DMS153 (cell line): ENCODE data around the gene CADM2.
"Not testable (repeated sequence)": the region's sequence is repeated elsewhere in the genome, so short reads cannot be mapped to it uniquely, and the experiment has no call there.

Source experiments
- DNase-seq: peaks from one replicate; lab custom pipeline; 2025; lab: John Stamatoyannopoulos, UW

CADM2 gene

GRCh38 chr3:84958495-84959469 lies at the start of gene CADM2:
TSS of gene CADM2 (plus strand) at chr3:84958989.
- DNase-seq: peak; percentile 41

- not testable (repeated sequence) for DNase-seq
Observed at GRCh38 chr3:84918592-84918991, 40.2 kb upstream of the CADM2 start.

GRCh38 chr3:84922682-84923081 lies 36.1 kb upstream of the CADM2 start:
- no peak for DNase-seq

- DNase-seq: no peak
Observed at GRCh38 chr3:84925571-84925970, 33.2 kb upstream of the CADM2 start.

GRCh38 chr3:84943379-84943778 lies 15.4 kb upstream of the CADM2 start:
- no peak for DNase-seq

- no peak for DNase-seq
Observed at GRCh38 chr3:84946240-84946639, 12.5 kb upstream of the CADM2 start.

GRCh38 chr3:84959470-84960271 lies 882 bp downstream of the CADM2 start:
- DNase-seq: no peak

GRCh38 chr3:84960581-84960980 lies 1.8 kb downstream of the CADM2 start:
- no peak for DNase-seq

GRCh38 chr3:84961011-84961410 lies 2.2 kb downstream of the CADM2 start:
- DNase-seq: no peak

GRCh38 chr3:84961521-84962255 lies 2.9 kb downstream of the CADM2 start:
- no peak for DNase-seq

GRCh38 chr3:84962415-84962814 lies 3.6 kb downstream of the CADM2 start:
- DNase-seq: no peak

GRCh38 chr3:84963137-84963536 lies 4.3 kb downstream of the CADM2 start:
- no peak for DNase-seq

GRCh38 chr3:84965141-84965540 lies 6.4 kb downstream of the CADM2 start:
- no peak for DNase-seq

GRCh38 chr3:84967767-84968581 lies 9.2 kb downstream of the CADM2 start:
- DNase-seq: no peak

- DNase-seq: no peak
Observed at GRCh38 chr3:84968701-84969235, 10.0 kb downstream of the CADM2 start.

- DNase-seq: no peak
Observed at GRCh38 chr3:84974347-84974746, 15.6 kb downstream of the CADM2 start.

- DNase-seq: no peak
Observed at GRCh38 chr3:84977021-84977420, 18.2 kb downstream of the CADM2 start.

GRCh38 chr3:84978843-84979242 lies 20.1 kb downstream of the CADM2 start:
- no peak for DNase-seq

GRCh38 chr3:84980011-84980410 lies 21.2 kb downstream of the CADM2 start:
- no peak for DNase-seq

- DNase-seq: no peak
Observed at GRCh38 chr3:84980456-84980855, 21.7 kb downstream of the CADM2 start.

- DNase-seq: no peak
Observed at GRCh38 chr3:84983490-84983889, 24.7 kb downstream of the CADM2 start.
